ENCODE data around the gene LARGE1. TPM values are rescaled to one million over a fixed set of nuclear protein-coding genes. Genes with fewer than 3 reads are reported as not detected.

The LARGE1 gene
- total RNA-seq, 1 experiment from 2014 or later = 4.6 TPM

- DNase-seq (ENCODE audit: low spot score) = no peak
Measured at GRCh38 chr22:33326540-33327295, 593.6 kb downstream of the LARGE1 start.

DNA sequence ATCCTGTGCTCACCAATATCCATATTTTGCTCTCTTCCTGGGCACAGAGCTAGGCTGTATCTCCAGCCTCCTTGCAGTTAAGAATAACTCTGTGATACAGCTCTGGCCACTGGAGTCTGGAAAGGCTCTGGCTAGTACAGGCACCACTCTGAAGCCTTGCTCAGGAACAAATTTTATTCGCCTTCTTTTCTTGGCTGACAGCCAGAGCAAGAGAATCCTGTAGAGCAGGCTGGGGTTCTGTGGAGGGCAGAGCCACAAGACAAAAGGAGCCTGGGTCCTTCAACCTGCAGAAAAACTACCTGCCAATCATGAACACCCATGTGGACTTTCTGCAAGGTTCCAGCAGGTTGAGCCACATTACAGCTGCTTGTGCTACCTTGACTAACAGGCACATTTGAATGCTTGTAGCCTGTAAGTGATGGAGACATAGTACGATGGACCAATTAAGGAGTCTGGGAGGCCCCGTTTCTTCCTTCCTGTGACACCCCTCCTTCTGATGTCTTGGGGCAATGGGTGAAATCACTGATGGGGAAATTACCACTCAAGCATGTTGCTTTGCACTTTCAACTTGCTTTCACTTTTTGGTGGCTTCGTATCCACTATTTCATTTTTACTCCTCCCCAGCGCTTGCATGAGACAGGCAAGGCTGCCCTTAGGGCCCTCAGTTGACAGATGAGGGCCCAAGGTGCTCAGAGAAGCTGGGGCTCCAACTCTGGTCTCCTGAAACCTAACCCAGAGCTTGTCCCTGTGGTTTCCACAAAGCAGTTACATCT lies 594.9 kb downstream of the LARGE1 start:
- DNase-seq (ENCODE audit: low spot score) = no peak

GRCh38 chr22:33324228-33324627 lies 596.0 kb downstream of the LARGE1 start:
- no peak for DNase-seq (ENCODE audit: low spot score)

GRCh38 chr22:33321466-33321865 lies 598.8 kb downstream of the LARGE1 start:
- DNase-seq (ENCODE audit: low spot score) = no peak

GRCh38 chr22:33315954-33316353 lies 604.3 kb downstream of the LARGE1 start:
- DNase-seq (ENCODE audit: low spot score) = no peak

GRCh38 chr22:33315117-33315516 lies 605.2 kb downstream of the LARGE1 start:
- no peak for DNase-seq (ENCODE audit: low spot score)

- DNase-seq (ENCODE audit: low spot score) = no peak
Measured at GRCh38 chr22:33314316-33314715, 606.0 kb downstream of the LARGE1 start.

DNA sequence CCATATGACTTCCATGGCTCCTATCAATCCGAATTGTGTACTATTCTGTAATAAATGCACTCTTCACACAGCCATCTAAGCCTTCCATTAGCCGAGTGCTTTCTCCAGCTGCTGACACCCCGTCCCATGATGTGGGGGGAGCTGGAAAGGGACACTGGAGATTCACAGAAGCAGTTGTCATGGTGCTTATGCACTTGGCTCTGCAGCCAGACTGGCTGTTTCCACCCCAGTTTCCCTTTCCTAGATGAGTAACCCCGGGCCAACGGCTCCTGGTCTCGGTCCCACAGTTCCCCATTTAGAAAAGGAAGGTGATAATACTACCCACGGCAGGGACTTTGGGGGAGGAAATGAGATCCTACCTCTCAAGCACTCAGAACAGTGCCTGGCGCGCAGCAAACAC lies 617.2 kb downstream of the LARGE1 start:
- no peak for DNase-seq (ENCODE audit: low spot score)

DNA sequence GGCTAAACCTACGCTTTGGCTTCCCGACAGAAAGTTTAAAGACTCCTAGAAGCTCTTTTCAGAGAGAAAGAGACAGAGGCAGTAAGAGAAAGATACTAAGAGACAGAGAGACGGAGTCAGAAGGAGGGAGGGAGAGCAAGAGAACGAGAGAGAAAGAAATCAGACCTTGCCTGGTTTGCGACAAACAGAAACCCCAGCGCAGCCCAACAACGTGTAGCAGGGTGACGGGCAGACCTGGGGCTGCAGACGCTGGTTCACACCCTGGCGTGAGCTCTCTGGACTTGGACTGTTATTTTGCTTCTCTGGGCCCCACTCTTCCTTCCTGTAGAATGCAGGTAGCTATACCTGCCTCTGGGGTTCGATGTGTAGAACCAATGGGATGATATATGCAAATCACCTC lies 617.7 kb downstream of the LARGE1 start:
- no peak for DNase-seq (ENCODE audit: low spot score)

DNA sequence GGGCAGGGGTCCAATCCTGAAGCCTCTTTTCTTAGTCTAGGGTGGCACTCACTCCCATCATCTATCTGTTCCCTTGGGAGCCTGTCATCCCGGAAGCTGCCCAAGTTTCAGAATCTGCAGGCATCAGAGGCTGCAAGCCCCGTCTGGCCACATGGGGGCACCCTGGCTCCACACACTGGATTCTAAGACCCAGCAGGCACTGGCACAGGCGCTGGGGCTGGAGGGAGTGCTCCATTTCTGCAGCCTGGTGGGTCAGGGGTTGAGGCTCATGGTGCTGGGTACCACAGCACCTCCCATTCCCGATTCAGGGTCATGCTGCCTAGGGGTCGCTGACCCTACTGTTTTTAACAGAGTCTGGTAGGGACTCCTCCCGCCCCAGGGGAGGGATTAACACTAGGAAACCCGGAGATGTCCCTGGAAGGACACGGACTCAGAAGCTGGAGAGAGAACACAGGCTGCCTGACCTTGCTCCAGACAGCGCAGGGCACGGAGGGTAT lies 618.2 kb downstream of the LARGE1 start:
- peak; percentile 48 for DNase-seq (ENCODE audit: low spot score)

GRCh38 chr22:33300165-33300564 lies 620.1 kb downstream of the LARGE1 start:
- DNase-seq (ENCODE audit: low spot score) = no peak

DNA sequence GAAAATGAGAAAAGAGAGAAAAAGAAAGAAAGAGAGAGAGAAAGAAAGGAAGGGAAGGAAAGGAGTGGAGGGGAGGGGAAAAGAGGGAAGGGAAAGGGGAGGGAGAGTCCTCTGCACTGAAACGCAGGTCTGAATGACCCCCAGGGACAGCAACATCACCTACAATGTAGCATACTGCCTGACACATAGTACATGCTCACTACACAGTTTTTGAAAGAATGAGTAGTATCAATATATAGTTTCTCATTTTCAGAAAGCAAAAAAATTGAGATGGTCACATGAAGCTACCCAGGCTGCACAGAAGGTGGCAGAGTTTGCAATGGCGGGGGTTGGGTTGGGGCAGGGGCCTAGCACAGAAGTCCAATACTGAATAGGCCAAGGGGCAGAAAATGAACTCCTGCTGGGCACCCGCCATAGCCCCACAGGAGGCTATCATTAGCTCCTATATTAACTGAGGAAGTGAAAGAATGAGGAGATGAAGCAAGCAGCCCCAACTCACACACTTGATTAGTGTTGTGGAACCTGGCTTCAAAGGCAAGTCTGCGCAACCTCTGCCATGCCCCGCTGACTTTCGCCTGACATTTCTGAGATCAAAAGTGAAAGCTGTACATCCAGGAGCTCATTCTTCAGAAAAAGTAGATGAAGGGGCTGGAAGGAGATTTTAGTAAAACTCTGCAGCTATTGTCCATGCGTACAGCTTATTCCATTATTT lies 620.9 kb downstream of the LARGE1 start:
- DNase-seq (ENCODE audit: low spot score) = no peak

GRCh38 chr22:33296941-33297340 lies 623.3 kb downstream of the LARGE1 start:
- no peak for DNase-seq (ENCODE audit: low spot score)

- DNase-seq (ENCODE audit: low spot score) = no peak
Measured at GRCh38 chr22:33288078-33288477, 632.2 kb downstream of the LARGE1 start.

- DNase-seq (ENCODE audit: low spot score) = no peak
Measured at GRCh38 chr22:33275073-33275443, 645.2 kb downstream of the LARGE1 start.

GRCh38 chr22:33274214-33275072 lies 645.8 kb downstream of the LARGE1 start:
- DNase-seq (ENCODE audit: low spot score) = peak; percentile 17

GRCh38 chr22:33272871-33273270 lies 647.4 kb downstream of the LARGE1 start:
- no peak for DNase-seq (ENCODE audit: low spot score)

DNA sequence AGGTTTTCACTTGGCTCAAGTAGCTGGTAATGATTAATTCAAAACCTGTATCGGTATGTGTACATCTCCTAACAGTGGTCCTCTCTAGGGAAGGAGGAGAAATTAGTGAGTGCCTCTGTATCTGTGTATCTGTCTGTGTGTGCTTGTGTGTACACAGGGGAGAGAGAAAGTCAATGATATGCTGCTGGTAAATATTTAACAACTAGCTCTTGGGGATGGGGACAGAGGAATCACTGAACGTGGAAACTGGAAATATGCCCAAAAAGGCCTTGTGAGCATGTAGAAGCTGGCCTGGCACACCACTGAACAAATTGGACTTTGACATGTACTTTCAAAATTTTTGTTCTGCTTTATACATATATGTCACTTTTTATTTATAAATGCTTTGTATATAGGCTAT lies 648.1 kb downstream of the LARGE1 start:
- DNase-seq (ENCODE audit: low spot score) = no peak

DNA sequence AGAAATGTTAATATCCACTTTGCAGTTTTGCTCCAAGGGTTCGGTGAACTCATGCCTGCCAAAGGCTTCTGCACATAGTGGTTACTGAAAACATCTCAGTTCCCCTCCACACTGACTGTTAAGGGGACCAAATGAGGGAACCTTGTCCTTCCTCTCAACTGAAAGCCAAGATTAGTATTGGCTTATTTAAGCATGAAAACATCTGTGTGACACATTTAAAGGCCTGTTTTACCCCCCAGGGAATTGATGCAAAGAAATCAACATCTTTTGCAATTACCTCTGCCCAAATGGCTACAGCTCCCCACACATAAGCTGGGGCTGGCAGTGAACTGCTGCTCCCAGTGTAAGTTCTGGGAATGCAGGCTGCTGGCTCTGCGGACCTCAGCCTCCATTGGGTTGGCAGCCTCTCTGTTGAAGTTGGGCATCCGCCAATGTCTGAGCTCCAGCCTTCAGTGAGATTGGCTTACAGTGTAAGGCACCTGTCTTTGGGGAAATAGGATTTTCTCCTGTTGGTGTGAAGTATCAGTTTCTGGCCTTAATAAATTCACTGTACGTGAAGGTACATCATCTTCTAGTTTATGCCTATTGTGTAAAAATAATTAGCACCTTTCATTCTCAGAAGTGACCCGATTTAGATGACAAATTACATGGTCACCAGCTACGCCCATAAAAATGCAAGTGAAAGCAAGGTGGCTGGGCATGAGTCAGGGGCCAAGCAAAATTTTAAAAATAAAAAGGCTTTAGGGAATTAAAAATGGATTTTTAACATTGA lies 648.7 kb downstream of the LARGE1 start:
- no peak for DNase-seq (ENCODE audit: low spot score)

GRCh38 chr22:33270596-33270995 lies 649.7 kb downstream of the LARGE1 start:
- no peak for DNase-seq (ENCODE audit: low spot score)

GRCh38 chr22:33261699-33262098 lies 658.6 kb downstream of the LARGE1 start:
- no peak for DNase-seq (ENCODE audit: low spot score)

All from H4 (cell line).